Stimulated activated CD8-positive, alpha-beta memory T cell treated with anti-CD3 and anti-CD28 coated beads, Interleukin-4, amount 100 ng/mL, for 4 hours (primary cell): ENCODE measurements around the gene TNFSF13B.
"Not testable (repeated sequence)": the region's sequence is repeated elsewhere in the genome, so short reads cannot be mapped to it uniquely, and the experiment has no call there.

Source experiments
- DNase-seq, 2 donors: peaks; one replicate each; pipeline ENCODE4 v3.0.0-alpha.2; 2020; ENCODE audit warnings: low read depth in 2 of 2, low spot score in 1 of 2

TNFSF13B gene

DNA sequence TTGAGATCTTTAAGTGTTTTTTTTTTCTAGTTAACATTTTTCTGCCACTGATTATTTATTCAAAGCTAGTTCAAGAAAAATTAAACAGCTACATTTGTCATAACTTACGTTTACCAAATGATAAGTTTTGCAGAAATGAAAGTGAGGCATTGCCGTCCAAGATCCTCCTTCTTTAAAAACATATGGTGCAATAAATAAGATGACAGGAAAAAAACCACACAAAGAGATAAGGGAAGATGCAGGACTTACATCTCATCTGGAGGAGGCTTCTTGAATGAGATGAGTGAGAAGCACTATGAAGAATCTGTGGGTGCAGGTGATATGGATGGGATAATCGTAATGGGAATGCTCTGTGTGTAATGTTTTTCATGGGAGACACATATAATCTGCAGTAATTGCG is 12.4 kb downstream of the TNFSF13B start:
- no peak for DNase-seq

DNA sequence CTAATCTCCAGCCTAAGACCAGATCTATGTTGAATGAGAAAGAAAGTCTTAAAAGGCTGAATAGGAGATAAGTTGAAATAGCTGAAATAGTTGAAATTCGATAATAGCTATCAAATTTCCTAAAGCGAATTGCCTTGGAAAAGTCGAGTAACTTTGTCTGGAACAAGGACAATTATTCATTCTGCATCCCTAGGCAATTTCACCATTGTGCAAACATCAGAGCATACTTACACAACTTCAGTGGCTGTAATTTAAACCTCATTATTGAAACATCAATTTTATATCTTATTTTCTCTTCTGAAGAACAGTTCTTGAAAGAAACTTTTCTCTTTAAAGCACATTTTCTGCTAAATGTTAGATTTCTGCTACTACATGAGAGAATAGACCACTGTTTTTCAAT is 13.6 kb downstream of the TNFSF13B start:
- no peak for DNase-seq

DNA sequence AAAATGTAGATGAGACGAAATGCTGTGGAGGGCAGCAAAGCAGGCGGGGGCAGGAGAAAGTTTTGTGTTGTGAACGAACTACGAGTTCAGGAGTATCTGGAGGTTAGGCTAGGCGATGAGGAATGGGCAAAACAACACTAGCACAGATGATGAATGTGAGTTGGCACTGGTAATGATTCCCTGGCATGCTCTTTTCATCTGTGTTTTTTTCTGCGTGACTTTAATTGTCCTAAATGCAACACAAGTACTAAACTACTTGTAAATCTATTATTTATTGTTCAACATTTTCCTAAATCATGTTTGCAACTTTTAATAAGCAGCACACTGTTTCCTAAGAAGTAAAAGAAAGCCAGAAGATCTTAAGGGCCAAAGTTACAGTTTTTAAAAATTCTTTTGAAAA is 19.2 kb downstream of the TNFSF13B start:
- no peak for DNase-seq

DNA sequence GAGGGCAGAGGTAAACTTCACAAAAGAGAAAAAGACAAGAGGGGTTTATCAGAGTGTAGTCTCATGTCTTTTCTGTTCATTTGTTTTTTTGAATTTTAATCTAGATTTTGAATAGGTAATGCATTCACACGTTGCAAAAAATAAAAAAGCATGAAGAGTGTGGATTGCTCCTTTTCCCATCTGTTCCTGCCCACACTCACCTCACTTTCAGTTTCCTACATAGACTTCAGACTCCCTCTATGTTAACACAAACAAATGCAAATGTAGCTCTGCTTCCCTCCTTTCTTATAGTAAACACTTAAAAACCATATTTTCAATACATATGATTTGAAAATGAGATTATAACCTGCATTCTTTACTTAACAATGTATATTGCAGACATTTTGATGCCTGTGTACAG is 20.3 kb downstream of the TNFSF13B start:
- no peak for DNase-seq

DNA sequence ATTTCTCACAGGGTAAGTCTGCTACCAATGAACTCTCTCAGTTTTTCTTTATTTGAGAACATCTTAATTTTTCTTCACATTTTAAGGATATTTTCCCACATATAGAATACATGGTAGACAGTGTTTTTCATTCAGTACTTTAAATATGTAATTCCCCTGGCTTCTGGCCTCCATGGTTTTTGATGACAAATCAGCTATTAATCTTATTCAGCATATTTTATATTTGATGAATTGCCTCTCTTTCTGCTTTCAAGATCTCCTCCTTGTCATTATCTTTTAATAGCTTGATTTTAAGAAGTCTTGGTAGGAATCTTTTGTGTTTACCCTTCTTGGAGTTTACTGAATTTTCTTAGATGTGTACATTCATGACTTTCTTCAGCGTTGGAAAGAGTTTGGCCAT is 27.6 kb downstream of the TNFSF13B start:
- DNase-seq, result no peak

DNA sequence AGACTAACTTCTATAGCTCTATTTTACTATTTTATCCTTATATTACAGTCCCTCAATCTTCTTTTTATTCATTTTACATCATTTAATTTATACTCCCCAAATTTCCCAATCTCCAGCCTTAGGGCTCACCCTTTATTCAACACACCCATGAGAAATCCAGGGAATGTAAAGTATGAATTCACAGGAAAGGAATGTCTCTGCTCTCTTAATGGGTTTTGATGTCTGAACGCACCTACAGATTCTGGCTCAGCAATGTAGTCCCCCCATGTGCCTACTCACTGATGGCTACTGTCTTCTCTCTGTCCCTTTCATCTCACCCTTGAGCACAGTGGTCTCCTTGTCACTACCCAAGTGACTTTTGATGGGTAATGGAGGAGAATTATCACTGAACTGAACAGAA is 32.8 kb downstream of the TNFSF13B start:
- no peak for DNase-seq

DNA sequence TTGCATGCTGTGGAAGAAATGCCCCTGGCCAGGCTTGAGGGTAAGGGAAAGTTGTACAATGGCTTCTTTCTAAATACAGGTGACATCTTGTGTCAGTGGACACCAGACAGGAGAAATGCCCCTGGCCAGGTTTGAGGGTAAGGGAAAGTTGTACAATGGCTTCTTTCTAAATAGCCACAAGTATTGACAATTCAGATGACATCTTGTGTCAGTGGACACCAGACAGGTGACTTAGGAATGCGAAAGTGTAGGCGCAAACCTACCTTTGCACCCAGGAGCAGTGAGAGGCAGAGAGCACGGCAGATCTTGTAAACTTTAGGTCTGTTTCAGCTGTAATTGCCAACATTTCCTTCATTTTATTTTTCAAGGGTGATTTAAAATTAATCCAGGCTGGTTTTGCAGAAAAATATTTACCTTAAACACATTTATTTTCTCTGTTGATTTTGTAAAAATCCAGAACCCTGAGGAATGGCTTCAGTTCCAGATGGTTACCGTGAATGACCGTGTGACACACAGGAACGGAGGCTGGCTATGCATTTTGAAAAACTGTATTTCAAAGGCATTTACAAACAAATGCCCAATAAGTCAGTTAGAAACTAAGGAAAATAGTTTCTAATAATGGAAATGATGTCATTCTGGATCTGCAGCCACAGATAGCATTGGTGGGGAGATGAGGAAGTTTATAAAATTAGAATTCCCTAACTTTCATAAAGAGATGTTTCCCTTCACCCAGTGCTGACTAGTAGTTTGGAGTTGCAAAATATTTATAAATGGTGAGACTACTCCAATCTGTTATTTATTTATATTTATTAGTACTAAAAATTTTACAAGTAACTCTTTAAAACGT is 34.9 kb downstream of the TNFSF13B start:
- DNase-seq, result no peak

DNA sequence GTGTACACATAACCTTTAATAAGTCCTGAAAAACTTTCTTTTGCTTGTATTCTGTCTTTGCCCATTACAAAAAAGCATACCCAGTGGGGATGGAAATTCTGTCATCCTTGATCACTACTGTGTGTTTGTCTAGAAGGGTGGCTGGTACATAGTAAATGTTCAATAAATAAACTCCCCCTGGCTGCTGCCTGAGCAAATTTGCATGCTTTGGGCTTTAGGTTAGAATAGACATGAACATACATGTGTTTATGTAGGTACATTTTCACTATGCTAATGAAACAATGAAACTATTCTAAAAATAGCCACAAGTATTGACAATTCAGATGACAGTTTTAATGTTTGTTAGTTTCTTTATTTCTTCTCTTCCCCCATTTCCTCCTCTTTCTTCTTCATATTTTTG is 36.1 kb downstream of the TNFSF13B start:
- DNase-seq, result no peak

DNA sequence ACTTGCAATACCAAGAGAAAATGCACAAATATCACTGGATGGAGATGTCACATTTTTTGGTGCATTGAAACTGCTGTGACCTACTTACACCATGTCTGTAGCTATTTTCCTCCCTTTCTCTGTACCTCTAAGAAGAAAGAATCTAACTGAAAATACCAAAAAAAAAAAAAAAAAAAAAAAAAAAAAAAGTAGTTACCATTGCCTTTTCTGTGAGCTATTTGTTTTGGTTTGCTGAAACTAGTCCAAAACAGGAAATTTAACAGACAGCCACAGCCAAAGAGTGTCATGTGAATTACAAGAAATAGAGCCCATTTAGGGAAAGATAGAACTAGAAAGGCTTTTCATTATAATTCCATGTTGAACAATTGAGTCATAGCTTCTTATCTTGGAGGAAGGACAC is 37.3 kb downstream of the TNFSF13B start:
- no peak for DNase-seq

DNA sequence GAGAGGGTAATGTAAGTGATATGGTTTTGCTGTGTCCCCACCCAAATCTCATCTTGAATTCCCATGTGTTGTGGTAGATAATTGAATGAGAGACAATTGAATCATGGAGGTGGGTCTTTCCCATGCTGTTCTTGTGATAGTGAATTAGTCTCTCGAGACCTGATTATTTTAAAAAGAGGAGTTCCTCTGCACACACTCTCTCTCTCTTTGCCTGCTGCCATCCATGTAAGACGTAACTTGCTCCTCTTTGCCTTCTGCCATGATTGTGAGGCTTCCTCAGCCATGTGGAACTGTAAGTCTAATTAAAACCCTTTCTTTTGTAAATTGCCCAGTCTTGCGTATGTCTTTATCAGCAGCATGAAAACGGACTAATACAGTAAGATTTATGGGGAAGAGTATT is 42.1 kb downstream of the TNFSF13B start:
- not testable (repeated sequence) for DNase-seq

DNA sequence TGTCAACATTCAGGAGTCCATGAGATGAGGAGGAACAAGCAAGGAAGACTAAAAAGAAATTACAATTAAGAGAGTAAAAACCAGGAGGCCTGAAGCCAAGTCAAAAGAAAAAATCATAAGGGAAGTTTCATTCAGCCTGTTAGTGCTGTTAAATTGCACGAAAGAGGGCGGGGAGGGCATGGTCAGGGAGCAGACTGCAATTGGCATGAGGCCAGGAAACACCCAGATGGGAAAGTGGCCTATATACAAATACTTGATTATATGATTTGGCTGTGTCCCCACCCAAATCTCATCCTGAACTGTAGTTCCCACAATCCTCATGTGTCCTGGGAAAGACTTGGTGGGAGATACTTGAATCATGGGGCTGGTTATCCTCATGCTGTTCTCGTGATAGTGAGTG is 43.9 kb downstream of the TNFSF13B start:
- no peak for DNase-seq

DNA sequence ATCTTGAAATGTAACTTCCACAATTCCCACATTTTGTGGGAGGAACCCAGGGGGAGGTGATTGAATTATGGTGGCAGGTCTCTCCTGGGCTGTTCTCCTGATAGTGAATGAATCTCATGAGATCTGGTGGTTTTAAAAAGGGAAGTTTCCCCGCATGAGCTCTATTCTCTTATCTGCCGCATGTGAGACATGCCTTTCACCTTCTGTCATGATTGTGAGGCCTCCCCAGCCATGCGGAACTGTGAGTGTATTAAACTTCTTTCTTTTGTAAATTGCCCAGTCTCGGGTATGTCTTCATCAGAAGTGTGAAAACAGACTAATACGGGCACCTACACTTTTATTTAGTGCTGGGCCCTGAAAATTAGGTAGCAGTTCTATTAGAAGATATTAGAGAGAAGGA is 45.8 kb downstream of the TNFSF13B start:
- no peak for DNase-seq

DNA sequence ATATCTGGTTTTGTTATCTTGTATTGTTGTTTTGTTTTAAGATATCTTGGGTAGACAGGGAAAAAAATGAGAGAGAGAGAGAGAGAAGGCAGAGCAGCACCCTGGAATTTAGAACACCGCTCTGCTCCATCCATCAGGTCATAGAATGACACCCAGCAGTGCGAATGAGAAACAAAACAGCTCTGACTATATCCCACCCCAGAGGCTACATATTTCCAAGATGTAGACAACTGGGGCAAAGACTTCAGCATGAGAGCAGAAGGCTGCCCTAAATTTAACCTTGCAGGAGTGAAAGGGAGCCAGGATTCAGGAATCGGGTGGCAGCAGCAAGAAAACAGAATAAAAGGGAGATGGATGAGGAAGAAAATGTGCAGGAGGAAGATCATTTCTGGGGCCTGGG is 46.5 kb downstream of the TNFSF13B start:
- no peak for DNase-seq

DNA sequence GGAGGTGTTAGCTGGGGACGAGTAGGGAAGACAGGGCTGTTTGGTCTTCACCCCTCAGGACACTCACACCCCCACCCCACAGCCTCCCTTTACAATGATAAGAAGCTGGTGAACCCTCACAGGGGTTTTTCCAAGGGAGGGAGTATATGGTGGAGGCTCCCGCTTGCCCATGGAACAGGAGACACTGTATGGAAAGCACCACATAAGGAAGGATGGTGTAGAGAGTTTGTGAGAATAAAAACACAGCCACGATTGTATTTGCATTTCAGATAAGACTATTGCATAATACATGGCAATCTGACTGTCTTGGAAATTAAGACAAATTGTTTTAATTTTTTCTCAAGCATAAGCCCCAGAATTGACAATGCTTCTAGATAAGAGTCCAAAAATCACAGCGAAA is 46.9 kb downstream of the TNFSF13B start:
- DNase-seq, result no peak

DNA sequence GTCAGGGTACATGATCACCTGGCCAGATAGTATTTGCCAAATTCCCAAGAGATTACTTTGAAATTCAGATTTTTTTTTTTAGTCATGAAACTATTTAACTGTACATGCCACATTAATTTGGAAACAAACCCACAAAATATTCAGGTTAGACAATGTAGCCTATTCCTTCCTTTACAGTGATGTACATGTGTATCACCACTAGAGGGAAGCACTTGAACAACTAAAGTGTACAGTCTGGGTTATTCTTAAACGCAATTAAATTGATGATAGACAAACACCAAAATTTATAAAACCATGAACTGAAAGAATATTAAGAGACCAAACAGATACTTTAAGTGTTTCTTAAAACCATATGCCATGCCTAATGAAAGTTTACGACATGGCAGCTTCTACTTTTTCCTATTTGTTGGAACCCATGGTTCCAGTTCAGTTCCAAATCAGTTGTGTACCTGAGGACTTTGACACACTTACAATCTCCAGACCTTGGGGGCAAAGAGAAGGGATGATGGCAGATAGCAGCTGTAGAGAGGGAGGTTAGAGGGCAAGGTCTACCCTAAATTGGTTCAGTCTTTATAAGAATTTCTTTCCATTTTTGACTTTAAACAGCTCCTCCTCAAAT is 52.8 kb downstream of the TNFSF13B start:
- no peak for DNase-seq

DNA sequence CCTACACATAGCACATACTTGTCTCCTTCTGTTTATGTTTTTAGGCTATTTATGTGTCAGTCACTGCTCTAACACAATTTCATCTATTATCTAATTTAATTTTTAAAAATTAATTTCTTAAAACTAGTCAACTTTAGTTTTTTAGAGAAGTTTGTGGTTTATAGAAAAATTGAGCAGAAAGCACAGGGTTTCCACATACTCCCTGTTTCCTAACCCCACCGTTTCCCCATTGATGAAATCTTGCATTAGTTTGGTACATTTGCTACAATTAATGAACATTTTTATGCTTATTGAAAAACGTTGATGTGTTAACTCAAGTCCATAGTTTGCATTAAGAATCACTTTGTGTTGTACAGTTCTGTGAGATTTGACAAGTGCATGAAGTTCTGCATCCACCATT is 53.5 kb downstream of the TNFSF13B start:
- no peak for DNase-seq

DNA sequence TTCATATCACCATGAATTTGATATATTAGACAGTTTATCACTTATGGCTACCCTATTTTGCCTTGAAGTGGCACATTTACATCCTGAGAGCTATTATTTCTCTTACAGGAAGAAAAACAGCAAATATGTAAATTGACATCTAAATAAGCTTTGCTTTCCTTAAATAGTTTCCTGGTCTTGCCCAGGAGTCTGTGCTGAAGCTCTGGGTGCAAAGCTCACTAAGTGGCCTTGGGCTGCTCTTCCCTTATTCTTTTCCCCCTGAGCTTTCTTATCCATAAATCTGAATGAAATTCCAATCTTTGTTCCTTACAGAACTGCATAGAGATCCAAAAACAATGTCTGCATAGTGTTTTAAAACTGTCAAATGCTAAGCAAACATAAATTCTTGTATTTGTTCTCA is 56.3 kb downstream of the TNFSF13B start:
- DNase-seq, result no peak

DNA sequence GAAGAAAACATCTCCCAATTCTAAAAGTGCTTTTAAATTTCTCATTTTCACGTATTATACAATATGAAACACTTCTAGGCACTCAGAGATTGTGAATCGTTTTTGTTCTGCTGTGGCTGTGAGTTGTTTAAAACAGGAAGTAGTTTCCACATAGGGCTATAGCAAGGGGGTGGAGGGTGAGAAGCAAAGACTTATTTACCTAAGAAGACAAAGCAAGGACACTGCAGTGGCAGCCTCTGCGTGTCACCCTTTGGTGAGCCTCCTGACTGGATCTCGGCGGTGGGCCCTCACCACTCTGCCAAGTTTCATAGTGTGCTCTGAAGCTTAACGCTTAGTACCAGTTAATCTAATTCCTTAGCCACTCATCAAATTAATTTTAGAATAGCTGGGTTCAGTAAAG is 56.8 kb downstream of the TNFSF13B start:
- no peak for DNase-seq

DNA sequence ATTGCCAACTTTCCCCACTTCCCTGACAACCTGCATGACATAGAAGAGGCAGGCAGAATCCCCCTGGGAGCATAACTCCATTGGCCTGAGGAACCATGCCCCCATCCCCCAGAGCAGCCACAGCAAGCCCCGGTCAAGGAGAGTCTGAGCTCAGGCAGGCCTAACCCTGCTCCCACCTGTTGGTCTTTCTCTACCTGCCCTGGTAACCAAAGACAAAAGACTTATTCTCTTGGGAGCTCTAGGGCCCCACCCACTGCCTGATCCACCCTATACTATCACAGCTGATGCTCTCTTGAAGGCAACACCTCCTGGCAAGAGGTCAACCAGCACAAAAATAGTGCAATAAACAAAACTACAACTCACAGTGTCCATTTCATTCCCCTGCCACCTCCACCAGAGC is 59.3 kb downstream of the TNFSF13B start:
- DNase-seq, result no peak

DNA sequence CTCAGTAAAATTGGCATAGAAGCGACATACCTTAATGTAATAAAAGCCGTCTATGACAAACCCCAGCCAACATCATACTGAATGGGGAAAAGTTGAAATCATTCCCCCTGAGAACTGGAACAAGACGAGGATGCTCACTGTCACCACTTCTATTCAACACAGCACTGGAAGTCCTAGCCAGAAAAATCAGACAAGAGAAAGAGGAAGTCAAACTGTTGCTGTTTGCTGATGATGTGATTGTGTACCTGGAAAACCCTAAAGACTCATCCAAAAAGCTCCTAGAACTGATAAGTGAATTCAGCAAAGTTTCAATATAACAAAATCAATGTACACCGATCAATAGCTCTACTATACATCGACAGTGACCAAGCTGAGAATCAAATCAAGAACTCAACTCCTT is 63.3 kb downstream of the TNFSF13B start:
- no peak for DNase-seq

DNA sequence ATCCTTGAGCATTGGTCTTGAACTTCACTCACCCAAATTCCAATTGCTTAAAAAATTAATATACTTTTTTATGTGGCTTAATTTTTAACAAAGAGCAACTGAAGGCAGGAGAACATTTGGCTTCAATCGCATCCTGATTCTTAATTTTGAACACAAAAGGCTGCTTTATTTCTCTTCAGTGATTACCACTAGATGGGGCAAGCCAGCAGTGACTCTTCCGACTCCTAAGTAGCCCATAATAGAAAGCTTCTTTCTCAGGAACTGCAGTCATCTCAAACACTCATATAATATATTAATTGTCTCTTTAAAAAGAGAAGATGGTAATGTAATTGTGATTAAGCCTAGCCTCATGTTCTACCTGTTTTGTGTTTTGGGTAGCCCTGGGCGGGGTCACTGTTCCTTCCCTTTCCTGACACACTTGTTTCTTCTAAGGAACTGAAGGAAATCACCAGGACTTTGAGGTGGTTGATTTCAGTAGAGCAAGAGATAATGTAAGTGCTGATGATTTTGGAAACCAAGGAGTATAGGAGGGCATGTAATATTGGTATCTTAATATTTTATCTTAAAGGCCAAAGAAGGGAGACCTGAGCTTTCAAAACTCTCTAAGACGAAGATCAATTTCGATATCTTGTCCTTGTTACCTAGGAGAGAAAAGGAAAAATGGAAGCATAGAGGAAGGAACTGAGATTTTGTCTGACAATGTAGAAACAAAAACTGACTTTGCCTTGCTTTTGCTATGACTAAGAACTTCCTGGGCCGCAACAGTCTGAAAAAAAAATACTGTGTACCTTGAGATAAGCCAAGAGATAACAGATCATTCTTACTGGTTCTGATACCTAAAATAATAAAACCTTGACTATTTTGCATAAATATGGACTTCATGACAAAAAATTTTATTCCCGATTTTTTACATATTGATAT is 73.1 kb downstream of the TNFSF13B start:
- DNase-seq, result no peak

DNA sequence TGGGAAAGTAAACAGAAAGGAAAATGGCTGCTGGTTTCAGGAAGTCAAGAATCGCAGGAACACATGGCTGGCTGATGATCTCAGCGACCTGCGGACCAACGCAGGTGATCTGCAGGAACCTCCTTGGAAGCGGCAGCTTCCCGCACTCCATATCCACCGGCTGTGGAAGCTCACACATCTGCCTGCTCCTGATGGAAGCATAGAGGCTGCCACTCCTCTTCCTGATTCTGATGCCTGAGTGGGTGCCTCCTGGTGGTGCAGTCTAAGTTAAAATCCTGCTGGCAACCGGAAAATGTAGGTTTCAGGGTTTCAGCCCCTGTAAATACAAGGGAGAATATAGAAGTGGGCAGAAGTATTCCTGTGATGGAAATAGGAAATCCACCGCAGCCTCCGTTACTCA is 75.5 kb downstream of the TNFSF13B start:
- DNase-seq, result no peak
